Left kidney (tissue), 2 donors: ENCODE results near the gene MAP2K3. TPM values are rescaled to one million over a fixed set of nuclear protein-coding genes. Genes with fewer than 3 reads are reported as not detected.

Experiments used
- DNase-seq: peaks from one replicate; pipeline ENCODE4 v3.0.0-alpha.2; 2013
- polyA plus RNA-seq: library from polyadenylated mRNA; unstranded; fragments of 120-200 nt; gene quantifications from one replicate; pipeline ENCODE4 v1.2.1, GENCODE V29; 2013; ENCODE audit not compliant: insufficient read length

Gene MAP2K3
- polyA plus RNA-seq, 1 donor, result 20.5 TPM

DNA sequence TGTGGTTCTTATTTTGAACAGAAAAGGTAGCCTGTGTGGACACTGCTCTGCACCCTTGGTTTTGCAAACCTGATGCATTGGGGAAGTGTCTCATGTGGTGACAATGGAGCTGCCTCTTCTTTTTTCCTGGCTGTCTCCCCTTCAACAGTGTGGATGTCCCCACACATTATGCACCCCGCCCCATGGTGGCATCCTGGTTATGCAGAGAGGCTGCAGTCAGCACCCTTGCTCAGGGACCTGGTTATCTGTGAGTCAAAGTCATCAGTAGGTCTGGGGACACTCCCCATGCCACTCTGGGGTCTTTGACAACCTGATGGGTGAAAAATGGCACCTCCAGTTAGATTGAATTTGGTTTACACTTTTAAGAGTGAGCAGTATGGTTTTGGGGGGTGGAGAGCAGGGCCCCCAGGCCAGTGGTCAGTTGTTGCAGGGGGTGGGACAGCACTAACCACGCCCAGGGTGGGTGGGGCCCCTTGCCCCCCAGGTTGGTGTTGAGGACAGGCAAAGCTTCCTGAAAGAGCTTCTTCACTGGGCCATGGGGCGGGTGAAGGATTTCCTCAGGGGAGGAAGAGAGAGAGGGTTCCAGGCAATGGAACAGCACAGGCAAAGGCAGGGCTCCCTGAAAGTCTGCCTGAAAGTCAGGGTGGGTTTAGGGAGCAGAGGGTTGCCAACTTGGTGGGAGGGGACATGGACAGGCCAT is 67.0 kb downstream of the MAP2K3 start:
- no peak for DNase-seq

DNA sequence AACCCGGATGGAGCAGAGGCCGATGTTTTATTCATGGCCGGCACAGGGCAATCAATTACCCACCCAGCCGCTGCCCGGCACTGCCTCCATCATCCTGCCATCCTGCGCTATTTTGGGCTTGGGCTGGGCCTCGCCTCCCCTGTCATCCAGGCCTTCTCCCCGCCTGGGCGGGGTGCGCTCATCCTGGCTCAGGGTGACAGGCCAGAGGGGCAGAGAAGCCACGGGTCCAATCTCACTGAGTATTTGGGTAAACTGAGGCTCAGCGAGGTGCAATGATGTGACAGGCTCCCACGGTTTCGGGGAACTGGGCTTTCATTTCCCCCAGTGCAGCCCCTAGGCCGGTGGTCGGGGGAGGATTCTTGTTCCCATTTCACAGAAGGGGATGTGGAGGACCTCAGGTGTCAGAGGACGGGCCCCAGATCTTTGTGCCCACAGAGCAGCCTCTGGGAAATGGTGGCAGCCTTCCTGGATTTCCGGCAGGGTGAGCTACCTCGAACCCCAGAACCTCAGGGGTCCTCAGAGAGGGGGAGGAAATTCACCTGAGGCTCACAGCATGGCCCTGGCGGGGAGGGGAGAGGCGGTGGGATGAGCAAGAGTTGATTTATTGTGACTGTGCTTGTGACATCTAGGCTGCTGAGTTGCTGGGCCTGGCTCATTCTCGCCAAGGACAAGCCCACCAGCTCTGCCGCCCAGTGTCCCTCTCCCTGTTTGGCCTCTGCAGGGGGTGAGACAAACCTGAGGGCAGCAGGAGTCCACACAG is 67.9 kb downstream of the MAP2K3 start:
- DNase-seq, result no peak

DNA sequence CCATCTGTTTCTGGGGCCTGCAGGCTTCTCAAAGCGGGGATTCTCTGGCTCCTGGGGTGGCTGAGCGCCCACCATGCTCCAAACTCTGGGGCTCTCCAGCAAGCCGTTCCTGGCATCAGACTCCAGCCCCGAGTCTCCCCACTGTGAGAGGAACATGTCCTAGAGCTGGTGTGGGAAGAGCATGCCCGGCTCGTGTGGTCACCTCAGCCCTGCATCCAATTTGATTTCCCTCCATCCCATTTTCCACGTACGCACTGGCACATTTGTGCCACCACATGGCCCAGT is 68.4 kb downstream of the MAP2K3 start:
- no peak for DNase-seq

- DNase-seq, result no peak
Measured at GRCh38 chr17:21353326-21354010, 69.0 kb downstream of the MAP2K3 start.

GRCh38 chr17:21354796-21355385 is 70.4 kb downstream of the MAP2K3 start:
- no peak for DNase-seq

DNA sequence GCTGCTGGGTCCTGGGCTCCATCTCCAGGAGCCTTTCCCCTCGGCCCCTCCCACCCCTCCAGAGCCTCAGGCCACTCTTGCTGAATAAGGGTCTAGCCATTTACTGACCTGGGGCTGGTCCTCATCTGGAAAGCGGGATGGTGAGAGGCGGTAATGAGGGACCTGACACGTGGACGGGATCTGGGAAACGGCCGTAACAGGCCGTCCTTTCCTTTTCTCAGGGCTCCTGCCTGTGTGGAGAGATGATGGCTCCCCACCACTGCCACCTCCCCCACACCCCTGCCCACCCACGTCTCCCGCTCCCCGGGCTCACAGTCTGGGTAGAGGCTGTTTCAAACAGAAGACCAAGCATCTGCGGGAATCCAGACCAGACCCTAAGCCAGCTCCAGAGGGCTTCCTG is 71.1 kb downstream of the MAP2K3 start:
- no peak for DNase-seq

GRCh38 chr17:21356537-21357127 is 72.1 kb downstream of the MAP2K3 start:
- DNase-seq, result no peak

DNA sequence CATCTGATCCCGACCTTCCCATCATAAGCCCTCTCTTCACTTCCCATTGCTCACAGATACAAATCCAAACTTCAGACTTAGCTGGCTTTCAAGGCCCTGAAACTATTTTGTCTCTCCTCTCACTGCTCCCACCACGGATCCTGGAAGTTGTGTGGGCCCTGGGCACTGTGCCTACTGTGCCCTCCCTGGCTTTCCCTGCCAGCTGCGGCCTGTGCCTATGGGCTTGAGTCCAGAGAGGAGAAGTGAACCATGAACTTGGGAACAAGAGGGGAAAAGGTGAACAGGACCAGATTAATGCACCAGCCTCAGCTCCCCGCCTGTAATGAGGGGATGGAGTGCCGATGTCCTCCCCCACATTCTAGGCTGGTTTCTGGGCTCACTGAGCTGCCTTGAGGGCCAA is 72.8 kb downstream of the MAP2K3 start:
- no peak for DNase-seq

DNA sequence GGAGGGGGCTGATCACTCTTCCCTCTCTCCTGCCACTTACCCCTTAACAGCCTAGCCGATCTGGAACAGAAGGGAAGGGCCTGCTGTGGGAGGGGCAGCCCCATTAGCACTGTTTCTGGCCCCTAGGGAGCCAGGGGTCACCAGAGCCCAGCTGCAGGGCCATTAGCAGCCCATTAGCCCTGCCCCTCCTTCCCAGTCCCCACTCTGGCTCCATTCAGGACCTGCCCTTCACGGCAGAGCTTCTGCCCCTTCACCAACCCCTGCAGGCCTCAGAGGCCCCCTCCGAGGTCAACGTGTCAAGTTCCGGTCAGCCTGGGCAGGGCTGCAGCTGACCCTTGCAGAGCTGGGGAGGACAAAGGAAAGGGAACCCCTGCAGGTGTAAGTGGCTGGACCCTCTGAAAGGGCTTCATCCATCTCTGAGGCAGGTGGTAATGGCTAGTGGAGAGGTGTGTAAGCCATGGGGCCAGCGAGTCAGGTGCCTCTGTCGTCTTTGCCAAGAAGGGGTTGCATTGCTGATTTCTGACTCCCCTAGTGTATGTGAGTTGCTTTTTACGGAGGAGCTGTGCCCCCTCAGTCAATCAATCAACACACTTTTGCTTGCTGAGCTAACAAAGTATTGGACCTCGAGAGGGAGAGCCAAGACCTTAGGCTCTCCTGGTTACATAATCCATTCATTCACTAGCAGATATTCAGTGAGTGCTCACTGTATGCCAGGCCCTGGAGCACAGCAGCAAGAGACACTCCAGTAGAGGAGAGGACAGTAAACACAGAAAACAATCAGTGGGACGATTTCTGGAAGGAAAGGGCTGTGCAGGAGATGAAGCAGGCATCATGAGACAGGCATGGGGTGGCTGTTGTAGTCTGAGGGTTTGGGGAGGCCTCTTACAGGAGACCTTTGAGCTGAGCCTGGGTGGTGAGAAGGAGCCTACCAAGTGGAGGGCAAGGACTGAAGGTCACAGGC is 73.5 kb downstream of the MAP2K3 start:
- DNase-seq, result no peak

DNA sequence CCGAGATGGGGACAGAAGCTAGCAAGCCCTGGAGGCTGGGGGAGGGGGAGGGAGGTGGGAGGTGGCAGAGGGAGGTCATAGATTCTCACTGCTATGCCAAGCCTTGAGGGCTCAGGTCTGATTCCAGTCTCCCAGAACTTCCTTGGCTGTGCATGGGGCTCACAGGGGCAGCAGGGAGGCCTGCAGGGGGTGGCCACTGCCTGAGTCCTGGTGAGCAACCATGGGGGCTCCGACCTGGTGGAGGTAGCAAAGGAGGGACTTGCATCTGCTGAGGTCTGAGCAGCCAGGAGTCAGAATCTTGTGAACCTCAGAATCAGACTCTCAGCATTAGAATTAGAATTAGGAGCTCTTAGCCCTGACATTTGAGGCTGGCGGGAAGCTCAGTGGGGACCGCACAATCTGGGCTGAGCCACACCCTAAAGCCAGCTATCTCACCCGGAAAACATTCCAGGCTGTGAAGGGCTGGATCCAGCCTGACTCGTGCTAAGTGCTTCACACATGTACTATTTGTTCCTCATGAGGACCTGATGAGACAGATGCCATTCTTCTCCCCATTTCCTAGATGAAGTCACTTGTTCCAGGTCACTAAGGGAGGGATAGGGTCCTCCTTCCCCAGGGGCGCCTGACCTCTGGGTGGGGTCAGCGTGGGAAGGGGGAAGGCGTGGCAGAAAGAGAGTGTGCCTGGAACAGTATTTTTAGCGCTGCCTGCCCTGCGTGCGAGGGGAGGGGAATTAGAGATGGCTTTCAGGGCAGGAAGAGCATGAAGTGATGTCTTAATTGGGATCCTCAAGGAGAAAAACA is 74.4 kb downstream of the MAP2K3 start:
- DNase-seq, result no peak

- no peak for DNase-seq
Measured at GRCh38 chr17:21359483-21359840, 75.0 kb downstream of the MAP2K3 start.

- no peak for DNase-seq
Measured at GRCh38 chr17:21360048-21360447, 75.5 kb downstream of the MAP2K3 start.

DNA sequence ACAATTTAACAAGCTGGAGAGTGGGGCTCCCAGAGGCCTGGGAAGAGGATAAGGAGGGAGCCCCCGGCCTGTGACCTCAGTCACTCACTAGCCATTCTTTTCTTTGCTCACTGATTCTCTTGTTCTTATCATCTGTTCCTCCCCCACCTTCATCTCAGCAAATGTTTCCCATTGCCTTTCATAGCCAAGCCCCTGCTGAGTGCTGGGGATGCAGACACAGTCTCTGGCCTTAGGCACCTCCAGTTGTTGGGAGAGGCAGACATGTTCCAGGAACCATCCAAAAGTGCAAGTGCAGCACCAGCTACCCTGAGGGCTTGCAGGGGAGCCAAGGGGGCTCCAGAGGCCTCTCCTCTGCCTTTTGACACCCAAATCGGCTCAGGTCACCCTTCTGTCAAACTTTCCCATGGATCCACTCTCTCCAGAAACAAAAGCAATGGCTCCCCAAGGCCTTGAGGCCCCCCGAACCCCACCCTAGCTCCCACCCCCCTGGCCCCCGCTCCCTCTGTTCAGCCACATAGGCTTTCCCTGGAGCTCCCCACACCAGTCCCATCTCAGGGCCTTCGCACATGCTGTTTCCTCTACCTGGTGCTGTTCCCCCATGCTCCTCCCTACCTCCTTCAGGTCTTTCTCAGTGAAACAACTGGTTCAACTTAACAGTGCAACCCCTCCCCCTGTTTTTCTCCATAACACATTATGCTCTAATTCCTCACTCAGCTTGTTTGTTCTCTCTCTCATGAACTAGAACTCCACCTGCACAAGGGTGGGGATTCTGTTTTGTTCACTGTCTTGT is 76.7 kb downstream of the MAP2K3 start:
- no peak for DNase-seq

DNA sequence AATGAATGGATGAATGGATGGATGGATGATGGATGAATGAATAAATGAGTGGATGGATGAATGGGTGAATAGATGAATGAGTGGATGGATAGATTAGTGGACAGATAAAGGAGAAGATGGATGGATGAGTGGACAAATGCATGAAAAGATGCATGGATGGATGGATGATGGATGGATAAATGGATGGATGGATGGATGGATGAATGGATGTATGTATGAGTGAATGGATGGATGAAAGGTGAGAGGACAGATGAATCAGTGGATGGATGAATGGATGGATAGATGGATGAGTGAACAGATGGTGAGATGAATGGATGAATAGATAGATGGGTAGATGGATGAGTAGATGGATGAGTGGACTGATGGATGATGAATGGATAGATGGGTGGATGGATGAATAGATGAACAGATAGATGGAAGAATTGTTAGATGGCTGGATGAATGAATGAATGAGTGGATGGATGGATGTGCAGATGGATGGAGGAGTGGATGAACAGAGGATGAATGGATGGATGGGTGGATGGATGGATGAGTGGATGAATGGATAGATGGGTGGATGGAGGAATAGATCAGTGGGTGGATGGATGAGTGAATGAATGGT is 77.9 kb downstream of the MAP2K3 start:
- DNase-seq, result no peak

DNA sequence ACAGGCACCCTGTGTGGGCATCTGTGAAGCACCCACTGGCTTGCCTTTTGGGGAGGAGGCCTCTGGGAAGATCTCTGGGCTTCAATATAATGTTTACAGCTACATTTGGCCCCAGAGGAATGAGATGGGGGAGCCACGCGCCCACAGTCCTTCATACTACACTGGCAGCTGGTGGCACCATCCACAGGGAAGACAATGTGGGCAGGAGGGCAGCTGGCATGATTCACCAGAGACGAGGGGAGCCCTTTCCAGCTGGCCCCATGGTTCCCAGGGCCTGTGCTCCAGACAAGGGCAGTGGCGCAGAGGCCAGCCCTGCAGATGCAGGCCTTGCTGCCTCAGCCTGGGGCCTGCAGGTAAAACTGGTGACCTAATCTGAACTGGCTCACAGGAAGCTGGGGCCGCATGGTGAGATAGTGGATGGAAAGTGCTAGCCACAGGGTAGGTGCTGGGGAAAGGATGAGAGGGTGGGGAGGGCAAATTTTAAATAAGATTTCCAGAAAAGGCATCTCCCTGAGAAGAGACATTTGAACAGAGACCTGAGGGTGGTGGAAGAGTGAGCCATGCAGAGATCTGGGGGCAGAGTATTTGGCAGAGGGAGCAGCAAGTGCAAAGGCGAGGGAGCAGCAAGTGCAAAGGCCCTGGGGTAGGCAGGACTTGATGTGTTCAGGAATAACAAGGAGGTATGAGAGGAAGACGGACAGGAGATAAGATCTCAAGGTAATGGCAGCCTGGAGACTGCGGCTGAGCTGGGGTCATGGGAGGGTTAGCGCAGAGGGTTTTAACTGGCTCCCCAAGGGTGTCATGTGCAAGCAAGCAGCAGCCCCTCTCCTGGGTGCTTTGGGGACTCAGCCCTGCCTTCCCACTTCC is 79.5 kb downstream of the MAP2K3 start:
- DNase-seq, result no peak
